Measurements from ENCODE around the gene OR7G2.

OR7G2 gene

GRCh38 chr19:9107375-9107774 lies at the start of gene OR7G2:
OR7G2 (minus strand) TSS chr19:9107475; CDS start chr19:9103243, 4,232 bp downstream.
- no peak for TF ChIP-seq CTCF (conservative IDR thresholded peaks at IDR 0.05; ENCODE audit: low read depth, low read length)
- H3K4me3 ChIP-seq (ENCODE audit: low read length), result no peak within 1 kb of the TSS
- DNase-seq (ENCODE audit: low read depth), result no peak

GRCh38 chr19:9156304-9156703 lies 49.0 kb upstream of the OR7G2 start:
- no peak for DNase-seq (ENCODE audit: low read depth)
- H3K4me3 ChIP-seq (ENCODE audit: low read length), result no peak overlapping the region
- no peak for TF ChIP-seq CTCF (conservative IDR thresholded peaks at IDR 0.05; ENCODE audit: low read depth, low read length)

- no peak for TF ChIP-seq CTCF (conservative IDR thresholded peaks at IDR 0.05; ENCODE audit: low read depth, low read length)
- no peak overlapping the region for H3K4me3 ChIP-seq (ENCODE audit: low read length)
- DNase-seq (ENCODE audit: low read depth), result no peak
Observed at GRCh38 chr19:9155591-9155990, 48.3 kb upstream of the OR7G2 start.

- no peak for TF ChIP-seq CTCF (conservative IDR thresholded peaks at IDR 0.05; ENCODE audit: low read depth, low read length)
- H3K4me3 ChIP-seq (ENCODE audit: low read length), result no peak overlapping the region
- DNase-seq (ENCODE audit: low read depth), result no peak
Observed at GRCh38 chr19:9151367-9151766, 44.1 kb upstream of the OR7G2 start.

- no peak for DNase-seq (ENCODE audit: low read depth)
- no peak overlapping the region for H3K4me3 ChIP-seq (ENCODE audit: low read length)
- TF ChIP-seq CTCF (conservative IDR thresholded peaks at IDR 0.05; ENCODE audit: low read depth, low read length), result no peak
Observed at GRCh38 chr19:9150650-9151049, 43.4 kb upstream of the OR7G2 start.

- TF ChIP-seq CTCF (conservative IDR thresholded peaks at IDR 0.05; ENCODE audit: low read depth, low read length), result no peak
- DNase-seq (ENCODE audit: low read depth), result no peak
- no peak overlapping the region for H3K4me3 ChIP-seq (ENCODE audit: low read length)
Observed at GRCh38 chr19:9149997-9150396, 42.7 kb upstream of the OR7G2 start.

- TF ChIP-seq CTCF (conservative IDR thresholded peaks at IDR 0.05; ENCODE audit: low read depth, low read length), result no peak
- H3K4me3 ChIP-seq (ENCODE audit: low read length), result no peak overlapping the region
- no peak for DNase-seq (ENCODE audit: low read depth)
Observed at GRCh38 chr19:9148697-9149096, 41.4 kb upstream of the OR7G2 start.
